GM12878 (cell line): Measurements from ENCODE around the gene CDK4. TPM values are rescaled to one million over a fixed set of nuclear protein-coding genes. Genes with fewer than 3 reads are reported as not detected.

Experiments used
- ATAC-seq: fragments of 200-7000 bp; cut with Tn5 transposase; 3 replicates; pipeline ENCODE4 v1.9.1; 2020; ENCODE audit warnings: mild to moderate bottlenecking, moderate library complexity
- BruUV-seq: library from RNA; stranded (reverse); fragments of 400-500 nt; replicated peaks from 2 replicates; lab custom pipeline; 2021; lab: Mats Ljungman, UMichigan
- CTCF ChIA-PET: fragments of 300-600 bp; sonication (Branson Sonifier 250); formaldehyde crosslinking; extraction: SDS; loops from one replicate; lab custom pipeline; 2021; ENCODE audit warnings: inconsistent platforms; lab: Yijun Ruan, JAX
- POLR2A ChIA-PET: fragments of 350-600 bp; formaldehyde crosslinking; extraction: SDS; loops from one replicate; lab custom pipeline; 2021; ENCODE audit warnings: inconsistent platforms; lab: Charles Lee
- RAD21 ChIA-PET: fragments of 300-600 bp; sonication (Branson Sonifier 250); formaldehyde crosslinking; loops from one replicate; lab custom pipeline; 2023; ENCODE audit warnings: antibody characterized with exemption; ENCODE audit not compliant: unreplicated experiment; lab: Charles Lee
- SMC1A ChIA-PET: fragments of 300-600 bp; sonication (Branson Sonifier 250); formaldehyde crosslinking; loops from one replicate; lab custom pipeline; 2023; ENCODE audit not compliant: unreplicated experiment, uncharacterized antibody; lab: Charles Lee
- DNase-seq: peaks from one replicate; pipeline ENCODE4 v3.0.0-alpha.2; 2011; ENCODE audit warnings: low read depth, low spot score
- FAIRE-seq: peaks from 3 replicates; lab custom pipeline; 2011; peaks lifted over from hg19 to GRCh38; lab: Jason Lieb, UNC
- H2AFZ ChIP-seq: 2 replicates; pipeline ENCODE4 v1.6.0; 2011; ENCODE audit warnings: low read depth, low read length, control low read depth; ENCODE audit not compliant: control insufficient read depth
- H3K27ac ChIP-seq: 2 replicates; pipeline ENCODE4 v1.5.1; 2011; ENCODE audit warnings: control low read depth; ENCODE audit not compliant: control insufficient read depth, insufficient read depth
- H3K27me3 ChIP-seq, 2 experiments: replicated peaks in 1 of 2; 2 replicates each; pipeline versions ENCODE4 v1.6.0 to v1.6.1; 2011; ENCODE audit warnings: low read length in 1 of 2; ENCODE audit not compliant: control insufficient read depth in 2 of 2, insufficient read depth in 2 of 2
- H3K36me3 ChIP-seq, 2 experiments: 2 replicates each; pipeline ENCODE4 v1.5.1; 2011; ENCODE audit warnings: low read length in 1 of 2; ENCODE audit not compliant: control insufficient read depth in 2 of 2, insufficient read depth in 2 of 2
- H3K4me1 ChIP-seq: 2 replicates; pipeline ENCODE4 v1.6.1; 2011; ENCODE audit warnings: mild to moderate bottlenecking, low read length, moderate library complexity, mixed read lengths; ENCODE audit not compliant: control insufficient read depth, insufficient read depth
- H3K4me2 ChIP-seq: 2 replicates; pipeline ENCODE4 v1.6.0; 2011; ENCODE audit warnings: control low read depth; ENCODE audit not compliant: control insufficient read depth, insufficient read depth
- H3K4me3 ChIP-seq: fragments of 200-600 bp; sonication (generic); 2 replicates; pipeline ENCODE4 v1.5.1; 2016
- H3K79me2 ChIP-seq: 2 replicates; pipeline ENCODE4 v1.6.0; 2011; ENCODE audit warnings: low read length; ENCODE audit not compliant: control insufficient read depth, insufficient read depth
- H3K9ac ChIP-seq: 2 replicates; pipeline ENCODE4 v1.8.0; 2011; ENCODE audit warnings: low read length, control low read depth, mixed read lengths; ENCODE audit not compliant: control insufficient read depth, insufficient read depth
- H3K9me3 ChIP-seq: replicated peaks from 3 replicates; pipeline ENCODE4 v1.5.1; 2011; ENCODE audit warnings: mild to moderate bottlenecking, low read length; ENCODE audit not compliant: control insufficient read depth, insufficient read depth
- H4K20me1 ChIP-seq: 2 replicates; pipeline ENCODE4 v1.6.0; 2011; ENCODE audit not compliant: control insufficient read depth, insufficient read depth
- BHLHE40 ChIP-seq, 2 experiments: fragments of 450-650 bp in 1 of 2; IDR thresholded peaks; 2 replicates each; pipeline ENCODE4 v1.6.1; 2011 to 2017; ENCODE audit warnings: low read depth in 2 of 2, borderline replicate concordance in 1 of 2, improper control_type of control experiment in 1 of 2, low read length in 1 of 2, mild to moderate bottlenecking in 1 of 2
- CBX5 ChIP-seq: sonication (generic); IDR thresholded peaks from 2 replicates; pipeline ENCODE4 v1.6.1; 2016; ENCODE audit warnings: low read depth, moderate library complexity, mild to moderate bottlenecking, inconsistent platforms
- CHD1 ChIP-seq: IDR thresholded peaks from 2 replicates; pipeline ENCODE4 v1.6.1; 2012; ENCODE audit warnings: low read depth, low read length, improper control_type of control experiment
- MTA2 ChIP-seq: fragments of 450-650 bp; IDR thresholded peaks from 2 replicates; pipeline ENCODE4 v1.6.1; 2016; ENCODE audit warnings: low read depth, mild to moderate bottlenecking, moderate library complexity
- POU2F2 ChIP-seq: IDR thresholded peaks from 3 replicates; pipeline ENCODE4 v1.6.1; 2011; ENCODE audit warnings: low read depth, mild to moderate bottlenecking, low read length, borderline replicate concordance
- SMAD5 ChIP-seq: IDR thresholded peaks from 2 replicates; pipeline ENCODE4 v1.6.1; 2016; ENCODE audit warnings: antibody characterized with exemption, low read depth
- ZBED1 ChIP-seq: IDR thresholded peaks from 2 replicates; pipeline ENCODE4 v1.6.1; 2016; ENCODE audit warnings: borderline replicate concordance
- WGBS: methylation state at CpG from one replicate; pipeline ENCODE4 v1.1.6; 2016; ENCODE audit warnings: low lambda C conversion rate; ENCODE audit not compliant: insufficient replicate concordance, insufficient coverage; ENCODE audit errors: missing lambda C conversion rate; 5-methylcytosine and 5-hydroxymethylcytosine counted together
- in situ Hi-C: fragments of 300-500 bp; cut with MboI; formaldehyde crosslinking; loops from 9 replicates; pipeline ENCODE4 v1.14.3; 2018; ENCODE audit warnings: mixed read lengths
- intact Hi-C: fragments of 100-400 bp; cut with micrococcal nuclease; formaldehyde crosslinking; loops from one replicate; pipeline ENCODE4 v1.14.2; 2022; ENCODE audit not compliant: unreplicated experiment
- polyA plus RNA-seq, 11 experiments: library from polyadenylated mRNA; depleted of rRNA in 4 of 11; unstranded in 6 of 11; stranded (reverse) in 5 of 11; fragments of >200 nt; fragmentation: Nextera tagmentation in 4 of 11; fragmentation: Illumina TruSeq in 1 of 11; extraction: Ambion mirVana in 4 of 11; extraction: Trizol in 1 of 11; gene quantifications; 1 replicate in 1 of 11; 2 replicates in 10 of 11; pipeline versions ENCODE4 v1.2.1 to v1.2.3, GENCODE V29; 2011 to 2016; ENCODE audit warnings: inconsistent platforms in 2 of 11, missing spikeins in 2 of 11, low read depth in 1 of 11
- total RNA-seq, 4 experiments: library from RNA; depleted of rRNA in 3 of 4; stranded (reverse); fragments of >200 nt in 3 of 4; fragmentation: Illumina TruSeq in 1 of 4; extraction: Trizol in 1 of 4; gene quantifications; 2 replicates each; pipeline versions ENCODE4 v1.2.1 to v1.2.3, GENCODE V29; 2013 to 2021
- TF ChIP-seq, protein P1 (sequence below): fragments of 450-650 bp; conservative IDR thresholded peaks from 2 replicates; pipeline ENCODE4 v1.6.1; 2017; ENCODE audit warnings: mild to moderate bottlenecking, moderate library complexity

CDK4 gene
- total and polyA plus RNA-seq, 10 of the 15 experiments (the other 5 are each of a cell fraction or from before 2014, with no cell fraction given) = 26.1 to 385 (median 221) TPM

DNA sequence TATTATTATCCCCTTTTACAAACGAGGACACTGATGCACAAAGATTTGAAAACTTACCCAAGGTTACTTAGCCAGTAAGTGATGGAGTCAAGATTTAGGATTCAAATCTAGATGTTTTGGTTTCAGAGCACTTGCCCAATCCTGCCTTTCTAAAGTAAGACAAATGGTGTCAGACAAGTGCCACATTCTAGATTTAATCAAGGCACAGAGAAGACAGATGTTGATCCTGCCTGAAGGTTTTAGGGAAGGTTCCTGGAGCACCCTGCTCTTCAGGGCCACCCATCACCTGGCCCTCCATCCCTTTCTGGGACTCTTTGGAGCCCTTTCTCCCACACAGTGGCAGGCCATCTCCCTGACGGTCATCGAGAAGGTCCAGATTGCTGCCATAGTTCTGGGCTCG lies 5.7 kb upstream of the CDK4 start:
- in situ Hi-C loops = no loop called here
- no peaks in the 10 kb centered on the region; the same call in 1 of the 2 replicates for H4K20me1 ChIP-seq
- ATAC-seq (no peak), DNase-seq (no peak), FAIRE-seq (no peak)
- ChIA-PET CTCF (interaction anchor here (1.1 to 4.7 kb wide), 5 partner anchors 10 to 154 kb away, joined by 4 to 62 read pairs (median 8); partner anchors contain the start of gene CYP27B1), POLR2A (no interaction called here), SMC1A (interaction anchor here (0.7 kb wide), 1 partner anchor 94 kb away, joined by 3 read pairs; no protein-coding TSS in a partner anchor), RAD21 (no interaction called here)
- peaks cover 0 to 3% of the 10 kb centered on the region in 2 experiments; a peak in 2 of 4 replicates for H3K36me3 ChIP-seq
- H3K4me1 ChIP-seq = peaks cover 19% of the 10 kb centered on the region
- WGBS = 70% methylated on average over 4 of the region's 4 CpGs
- no peak for TF ChIP-seq POU2F2
- TF ChIP-seq ZBED1 = no peak
- TF ChIP-seq MTA2 = no peak
- TF ChIP-seq, protein P1, sequence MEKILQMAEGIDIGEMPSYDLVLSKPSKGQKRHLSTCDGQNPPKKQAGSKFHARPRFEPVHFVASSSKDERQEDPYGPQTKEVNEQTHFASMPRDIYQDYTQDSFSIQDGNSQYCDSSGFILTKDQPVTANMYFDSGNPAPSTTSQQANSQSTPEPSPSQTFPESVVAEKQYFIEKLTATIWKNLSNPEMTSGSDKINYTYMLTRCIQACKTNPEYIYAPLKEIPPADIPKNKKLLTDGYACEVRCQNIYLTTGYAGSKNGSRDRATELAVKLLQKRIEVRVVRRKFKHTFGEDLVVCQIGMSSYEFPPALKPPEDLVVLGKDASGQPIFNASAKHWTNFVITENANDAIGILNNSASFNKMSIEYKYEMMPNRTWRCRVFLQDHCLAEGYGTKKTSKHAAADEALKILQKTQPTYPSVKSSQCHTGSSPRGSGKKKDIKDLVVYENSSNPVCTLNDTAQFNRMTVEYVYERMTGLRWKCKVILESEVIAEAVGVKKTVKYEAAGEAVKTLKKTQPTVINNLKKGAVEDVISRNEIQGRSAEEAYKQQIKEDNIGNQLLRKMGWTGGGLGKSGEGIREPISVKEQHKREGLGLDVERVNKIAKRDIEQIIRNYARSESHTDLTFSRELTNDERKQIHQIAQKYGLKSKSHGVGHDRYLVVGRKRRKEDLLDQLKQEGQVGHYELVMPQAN = no peak
- no peak for TF ChIP-seq SMAD5
- TF ChIP-seq CBX5 = no peak
- TF ChIP-seq BHLHE40 (IDR thresholded peaks at IDR 0.05; ENCODE audit: borderline replicate concordance in 1 of 2, low read depth in 2 of 2, low read length in 1 of 2) = no peak
- no peak for TF ChIP-seq CHD1
- H3K27me3 ChIP-seq = no peaks in the 10 kb centered on the region
- no peak overlapping the region for H3K4me3 ChIP-seq
- H3K27ac ChIP-seq = no peak overlapping the region
- H3K79me2 ChIP-seq = no peaks in the 10 kb centered on the region; the same call in 1 of the 2 replicates
- no peak overlapping the region for H2AFZ ChIP-seq
- H3K9ac ChIP-seq = no peak overlapping the region
- intact Hi-C loops = loop anchor here (2.0 to 10.0 kb wide), 3 partner anchors 75 to 283 kb away; partner anchors contain the start of gene ARHGAP9
- BruUV-seq = no TSS peak
- H3K4me2 ChIP-seq = no peak overlapping the region
- H3K9me3 ChIP-seq = no peaks in the 10 kb centered on the region; the same call in 2 of the 3 replicates
